ENCODE results near the gene NFATC2. TPM values are rescaled to one million over a fixed set of nuclear protein-coding genes. Genes with fewer than 3 reads are reported as not detected.
A peak's percentile ranks its signal among the peaks of the same experiment; 100 is the strongest.

The NFATC2 gene
- total and polyA plus RNA-seq, 2 of the 8 experiments (the other 6 are each of a cell fraction or from before 2014, with no cell fraction given), result 0.27 to 0.91 TPM

- H3K4me3 ChIP-seq (ENCODE audit: extremely low read depth in 1 of 4, insufficient read depth in 2 of 4, low read depth in 3 of 4, low read length in 4 of 4), result no peak overlapping the region
- no peaks in the 10 kb centered on the region for H3K23me2 ChIP-seq (ENCODE audit: low read depth, low read length)
- DNase-seq (ENCODE audit: low read depth in 1 of 2, low spot score in 2 of 2) (no peak), FAIRE-seq (no peak)
- H2BK15ac ChIP-seq (ENCODE audit: low read length), result no peak overlapping the region
- no peaks in the 10 kb centered on the region for H4K20me1 ChIP-seq (replicated peaks in 1 of 2; ENCODE audit: control insufficient read depth in 1 of 2, insufficient read depth in 2 of 2, low read length in 2 of 2)
- peak overlapping the region in 1 of 2 experiments; percentile 59; a peak in 2 of 4 replicates for H3K4me2 ChIP-seq (ENCODE audit: insufficient read depth in 1 of 2, low read depth in 2 of 2, low read length in 2 of 2)
- H4K8ac ChIP-seq (ENCODE audit: extremely low read depth, insufficient read depth, low read length), result peak overlapping the region; percentile 57; the same call in 1 of the 2 replicates
- no peak overlapping the region for H3K9ac ChIP-seq (replicated peaks in 1 of 4; ENCODE audit: extremely low read depth in 1 of 4, low read depth in 3 of 4, low read length in 3 of 4)
- 62% methylated on average over 9 of the region's 15 CpGs; no CpG with 5 or more reads in 1 of the 2 experiments for WGBS, 2 experiments (ENCODE audit: extremely low coverage in 1 of 2, insufficient coverage in 1 of 2, insufficient read length in 1 of 2, insufficient replicate concordance in 2 of 2, low coverage in 1 of 2, low lambda C conversion rate in 2 of 2, missing lambda C conversion rate in 1 of 2)
- peaks cover 3 to 12% (median 9%) of the 10 kb centered on the region in 4 experiments for H3K4me1 ChIP-seq (replicated peaks in 1 of 4; ENCODE audit: control insufficient read depth in 3 of 4, insufficient read depth in 4 of 4, low read length in 3 of 4)
- H2BK120ac ChIP-seq (replicated peaks; ENCODE audit: low read depth, low read length), result no peak overlapping the region
- H3K79me2 ChIP-seq (ENCODE audit: control insufficient read depth in 1 of 2, insufficient read depth in 2 of 2, low read length in 2 of 2), result no peaks in the 10 kb centered on the region
- H2BK5ac ChIP-seq (ENCODE audit: low read depth, low read length), result no peak overlapping the region
- H2BK12ac ChIP-seq (ENCODE audit: low read depth, low read length), result peak overlapping the region; percentile 80; the same call in 1 of the 2 replicates
- no peak overlapping the region for H4K91ac ChIP-seq (replicated peaks; ENCODE audit: insufficient read length, low read length)
- no peak overlapping the region for H3K27ac ChIP-seq (ENCODE audit: low read depth, low read length)
- no peaks in the 10 kb centered on the region for H3K36me3 ChIP-seq (ENCODE audit: control insufficient read depth in 2 of 4, insufficient read depth in 4 of 4, low read length in 3 of 4)
- no peak overlapping the region for H2AK5ac ChIP-seq (ENCODE audit: low read depth, low read length)
- H3K27me3 ChIP-seq (replicated peaks in 1 of 4; ENCODE audit: control insufficient read depth in 3 of 4, extremely low read depth in 1 of 4, insufficient read depth in 3 of 4, low read length in 3 of 4), result no peaks in the 10 kb centered on the region
- no peak overlapping the region for H2AFZ ChIP-seq (ENCODE audit: low read length)
- no peak overlapping the region for H4K5ac ChIP-seq (ENCODE audit: insufficient read length, low read depth, low read length)
- H3K23ac ChIP-seq (ENCODE audit: insufficient read length), result no peak overlapping the region
- no peak overlapping the region for H3K14ac ChIP-seq (ENCODE audit: insufficient read length)
- ChIA-PET CTCF (ENCODE audit: partially characterized antibody) (interaction anchor here (0.8 to 3.2 kb wide), 12 partner anchors 11 to 224 kb away, joined by 3 to 13 read pairs (median 4); partner anchors contain the start of gene NFATC2), POLR2A (ENCODE audit: partially characterized antibody) (interaction anchor here (0.8 kb wide), 1 partner anchor 389 kb away, joined by 4 read pairs; the partner anchor contains the start of gene SALL4)
- H3K9me3 ChIP-seq (ENCODE audit: insufficient read depth in 2 of 2, low read depth in 1 of 2, low read length in 1 of 2), result no peaks in the 10 kb centered on the region
- H2BK20ac ChIP-seq (ENCODE audit: low read length), result no peak overlapping the region
- no peak overlapping the region for H3K18ac ChIP-seq (ENCODE audit: extremely low read depth, low read length)
- no peaks in the 10 kb centered on the region for H3K79me1 ChIP-seq (ENCODE audit: low read depth, low read length)
- no peak overlapping the region for H3K4ac ChIP-seq (replicated peaks; ENCODE audit: insufficient read length, low read depth, low read length)
- no peak overlapping the region for H3K56ac ChIP-seq (replicated peaks; ENCODE audit: insufficient read length, low read depth, low read length)
- TF ChIP-seq POLR2AphosphoS5 (IDR thresholded peaks at IDR 0.05; ENCODE audit: low read depth, low read length) (no peak), POU5F1 (IDR thresholded peaks at IDR 0.05; ENCODE audit: low read depth, low read length) (no peak), TEAD4 (IDR thresholded peaks at IDR 0.05; ENCODE audit: low read depth, low read length) (no peak), PHF8 (conservative IDR thresholded peaks at IDR 0.05; ENCODE audit: low read depth, low read length) (no peak), SIRT6 (IDR thresholded peaks at IDR 0.05; ENCODE audit: low read length) (no peak), CBX8 (IDR thresholded peaks at IDR 0.05; ENCODE audit: borderline replicate concordance, low read depth, low read length) (no peak), TAF7 (optimal IDR thresholded peaks at IDR 0.05; ENCODE audit: borderline replicate concordance, low read depth, low read length) (no peak), RBBP5 (IDR thresholded peaks at IDR 0.05; ENCODE audit: borderline replicate concordance, low read depth, low read length) (no peak), POLR2A (IDR thresholded peaks at IDR 0.05; ENCODE audit: control extremely low read depth in 1 of 2, low read depth in 2 of 2, low read length in 2 of 2) (no peak), SAP30 (IDR thresholded peaks at IDR 0.05; ENCODE audit: insufficient read depth, insufficient replicate concordance, low read length) (no peak), TAF1 (IDR thresholded peaks at IDR 0.05; ENCODE audit: low read depth, low read length) (no peak), SRF (IDR thresholded peaks at IDR 0.05; ENCODE audit: low read depth, low read length) (no peak), SIN3A (conservative IDR thresholded peaks at IDR 0.05 in 1 of 2, IDR thresholded peaks at IDR 0.05 in 1 of 2; ENCODE audit: low read depth in 1 of 2, low read length in 2 of 2) (no peak), SP2 (IDR thresholded peaks at IDR 0.05; ENCODE audit: low read length) (no peak)
Measured at GRCh38 chr20:51412951-51413481, 129.5 kb downstream of the NFATC2 start.
